Panc1 (cell line): ENCODE results near the gene PRRT3. TPM values are rescaled to one million over a fixed set of nuclear protein-coding genes. Genes with fewer than 3 reads are reported as not detected.
"Not testable (repeated sequence)": the region's sequence is repeated elsewhere in the genome, so short reads cannot be mapped to it uniquely, and the experiment has no call there.

Source experiments
- ATAC-seq: fragments of 200-7000 bp; cut with Tn5 transposase; 2 replicates; pipeline ENCODE4 v1.9.1; 2020; ENCODE audit warnings: mild to moderate bottlenecking, moderate library complexity
- BruUV-seq: library from RNA; stranded (reverse); fragments of 400-500 nt; replicated peaks from 2 replicates; lab custom pipeline; 2021; lab: Mats Ljungman, UMichigan
- CTCF ChIA-PET: fragments of 300-600 bp; sonication (Branson Sonifier 250); formaldehyde crosslinking; loops from one replicate; lab custom pipeline; 2022; ENCODE audit warnings: antibody characterized with exemption; lab: Charles Lee
- POLR2A ChIA-PET: fragments of 300-600 bp; sonication (Branson Sonifier 250); formaldehyde crosslinking; loops from one replicate; lab custom pipeline; 2022; ENCODE audit warnings: antibody characterized with exemption; lab: Charles Lee
- DNase-seq: peaks from one replicate; pipeline ENCODE4 v3.0.0-alpha.2; 2010; ENCODE audit warnings: low read depth, low spot score
- H3K27ac ChIP-seq: 2 replicates; pipeline ENCODE4 v1.5.1; 2011; ENCODE audit warnings: mild to moderate bottlenecking, low read length, inconsistent platforms
- H3K27me3 ChIP-seq: fragments of 200-500 bp; sonication (Bioruptor generic); 2 replicates; pipeline ENCODE4 v1.6.0; 2014; ENCODE audit warnings: low read length, inconsistent platforms; ENCODE audit not compliant: control insufficient read depth, insufficient read depth
- H3K36me3 ChIP-seq: fragments of 200-500 bp; sonication (Bioruptor generic); 2 replicates; pipeline ENCODE4 v1.5.1; 2014; ENCODE audit warnings: inconsistent platforms, mild to moderate bottlenecking, low read length, moderate library complexity; ENCODE audit not compliant: control insufficient read depth, insufficient read depth
- H3K4me1 ChIP-seq: 2 replicates; pipeline ENCODE4 v1.5.1; 2011; ENCODE audit warnings: inconsistent platforms, mild to moderate bottlenecking, low read length, moderate library complexity; ENCODE audit not compliant: control insufficient read depth, insufficient read depth
- H3K4me3 ChIP-seq, 2 experiments: 2 replicates each; pipeline ENCODE4 v1.5.1; 2011 to 2012; ENCODE audit warnings: low read depth in 2 of 2, low read length in 2 of 2, mild to moderate bottlenecking in 2 of 2, inconsistent platforms in 1 of 2, moderate library complexity in 1 of 2
- H3K9me3 ChIP-seq: fragments of 200-500 bp; sonication (Bioruptor generic); 2 replicates; pipeline ENCODE4 v1.5.1; 2014; ENCODE audit warnings: low read depth, mild to moderate bottlenecking, inconsistent platforms, low read length, moderate library complexity; ENCODE audit not compliant: control insufficient read depth, insufficient read depth
- POLR2AphosphoS5 ChIP-seq: IDR thresholded peaks from 2 replicates; pipeline ENCODE4 v1.6.1; 2012; ENCODE audit warnings: mild to moderate bottlenecking, low read depth, low read length, moderate library complexity
- REST ChIP-seq, 2 experiments: IDR thresholded peaks; 2 replicates each; pipeline ENCODE4 v1.6.1; 2011 to 2012; ENCODE audit warnings: low read depth in 2 of 2, control low read depth in 1 of 2, low read length in 1 of 2, mild to moderate bottlenecking in 1 of 2, moderate library complexity in 1 of 2; ENCODE audit not compliant: insufficient read depth in 1 of 2
- in situ Hi-C: cut with HindIII; loops from 2 replicates; pipeline ENCODE4 v1.10.0; 2016; ENCODE audit warnings: low sequenced_read_pairs, low pct_unique_long_range_greater_than_20kb
- intact Hi-C: fragments of 100-400 bp; cut with micrococcal nuclease; formaldehyde crosslinking; loops from one replicate; pipeline ENCODE4 v1.10.0; 2022; ENCODE audit not compliant: unreplicated experiment
- total RNA-seq: library from RNA; stranded (reverse); gene quantifications from one replicate; pipeline ENCODE4 v1.2.1, GENCODE V29; 2021; ENCODE audit not compliant: unreplicated experiment
- TF ChIP-seq, protein P1 (sequence below): fragments of 450-650 bp; IDR thresholded peaks from 2 replicates; pipeline ENCODE4 v1.5.1; 2017; ENCODE audit warnings: mild to moderate bottlenecking

The PRRT3 gene
- total RNA-seq, 1 experiment from 2014 or later = 1.1 TPM

- Histone ChIP-seq H3K4me3 (no peak overlapping the region), H3K27me3 (no peaks in the 10 kb centered on the region), H3K4me1 (peaks cover 6% of the 10 kb centered on the region), H3K27ac (no peak overlapping the region), H3K36me3 (peaks cover 3% of the 10 kb centered on the region; the same call in 1 of the 2 replicates), H3K9me3 (no peaks in the 10 kb centered on the region)
- intact Hi-C loops = no loop called here
- ATAC-seq (no peak), DNase-seq (no peak)
- ChIA-PET CTCF (interaction anchor here (0.5 to 0.6 kb wide), 2 partner anchors 35 to 174 kb away, joined by 4 to 7 read pairs; no protein-coding TSS in a partner anchor), POLR2A (no interaction called here)
- BruUV-seq = no TSS peak
- TF ChIP-seq REST (IDR thresholded peaks at IDR 0.05; ENCODE audit: insufficient read depth in 1 of 2, low read depth in 2 of 2, low read length in 1 of 2) (no peak), POLR2AphosphoS5 (no peak)
- TF ChIP-seq, protein P1, sequence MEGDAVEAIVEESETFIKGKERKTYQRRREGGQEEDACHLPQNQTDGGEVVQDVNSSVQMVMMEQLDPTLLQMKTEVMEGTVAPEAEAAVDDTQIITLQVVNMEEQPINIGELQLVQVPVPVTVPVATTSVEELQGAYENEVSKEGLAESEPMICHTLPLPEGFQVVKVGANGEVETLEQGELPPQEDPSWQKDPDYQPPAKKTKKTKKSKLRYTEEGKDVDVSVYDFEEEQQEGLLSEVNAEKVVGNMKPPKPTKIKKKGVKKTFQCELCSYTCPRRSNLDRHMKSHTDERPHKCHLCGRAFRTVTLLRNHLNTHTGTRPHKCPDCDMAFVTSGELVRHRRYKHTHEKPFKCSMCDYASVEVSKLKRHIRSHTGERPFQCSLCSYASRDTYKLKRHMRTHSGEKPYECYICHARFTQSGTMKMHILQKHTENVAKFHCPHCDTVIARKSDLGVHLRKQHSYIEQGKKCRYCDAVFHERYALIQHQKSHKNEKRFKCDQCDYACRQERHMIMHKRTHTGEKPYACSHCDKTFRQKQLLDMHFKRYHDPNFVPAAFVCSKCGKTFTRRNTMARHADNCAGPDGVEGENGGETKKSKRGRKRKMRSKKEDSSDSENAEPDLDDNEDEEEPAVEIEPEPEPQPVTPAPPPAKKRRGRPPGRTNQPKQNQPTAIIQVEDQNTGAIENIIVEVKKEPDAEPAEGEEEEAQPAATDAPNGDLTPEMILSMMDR = no peak
- in situ Hi-C loops = no loop called here
Observed at GRCh38 chr3:9897408-9898372, 54.5 kb downstream of the PRRT3 start.

DNA sequence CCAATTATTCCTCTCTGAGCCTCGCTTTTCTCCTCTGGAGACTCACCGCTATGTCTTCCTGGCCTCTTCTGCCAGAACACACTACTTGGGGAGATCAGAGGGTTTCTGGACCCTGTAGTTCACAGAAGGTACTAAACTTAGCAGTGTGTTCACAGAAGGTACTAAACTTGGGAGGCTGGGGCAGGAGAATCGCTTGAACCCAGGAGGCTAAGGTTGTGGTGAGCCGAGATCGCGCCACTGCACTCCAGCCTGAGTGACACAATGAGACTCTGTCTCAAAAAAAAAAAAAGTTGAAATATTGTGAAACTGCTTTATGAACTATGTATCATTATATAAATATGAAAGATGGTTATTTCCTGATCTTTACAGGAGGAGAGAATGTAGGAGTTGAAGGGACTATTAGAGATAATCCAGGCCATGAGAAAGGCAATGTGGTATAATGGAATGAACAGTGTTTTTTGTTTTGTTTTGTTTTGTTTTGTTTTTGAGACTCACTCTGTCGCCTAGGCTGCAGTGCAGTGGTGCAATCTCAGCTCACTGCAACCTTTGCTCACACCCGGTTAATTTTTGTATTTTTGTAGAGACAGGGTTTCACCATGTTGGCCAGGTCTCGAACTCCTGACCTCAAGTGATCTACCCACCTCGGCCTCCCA, 55.3 kb downstream of the PRRT3 start:
- intact Hi-C loops, H3K9me3 ChIP-seq, CTCF ChIA-PET, H3K27ac ChIP-seq, POLR2A ChIA-PET, H3K4me1 ChIP-seq, ATAC-seq, BruUV-seq, H3K27me3 ChIP-seq, in situ Hi-C loops, H3K4me3 ChIP-seq, H3K36me3 ChIP-seq, DNase-seq: not testable (repeated sequence)

DNA sequence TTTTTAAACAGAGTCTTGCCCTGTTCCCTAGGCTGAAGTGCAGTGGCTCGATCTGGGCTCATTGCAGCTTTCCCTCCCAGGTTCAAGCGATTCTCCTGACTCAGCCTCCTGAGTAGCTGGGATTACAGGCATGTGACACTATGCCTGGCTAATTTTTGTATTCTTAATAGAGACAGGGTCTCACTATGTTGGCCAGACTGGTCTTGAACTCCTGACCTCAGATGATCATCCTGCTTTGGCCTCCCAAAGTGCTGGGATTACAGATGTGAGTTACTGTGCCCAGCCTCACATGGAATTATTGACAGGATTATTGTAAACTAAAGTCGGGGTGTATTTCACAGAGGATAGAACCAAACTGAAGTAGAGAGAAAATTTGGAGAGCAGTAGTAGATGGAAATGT, 56.5 kb downstream of the PRRT3 start:
- H3K4me1 ChIP-seq, intact Hi-C loops, POLR2A ChIA-PET: not testable (repeated sequence)

More for the DNA sequence above, 56.5 kb downstream of the PRRT3 start:
- H3K27ac ChIP-seq, BruUV-seq, in situ Hi-C loops, H3K4me3 ChIP-seq, DNase-seq, H3K36me3 ChIP-seq, H3K27me3 ChIP-seq, ATAC-seq, H3K9me3 ChIP-seq, CTCF ChIA-PET: not testable (repeated sequence)

Other genes starting within 250 kb of the PRRT3 start
- 0.13 TPM for gene CPNE9, start 248.6 kb downstream of the PRRT3 start, total RNA-seq
- 17.4 TPM for gene BRPF1, start 220.7 kb downstream of the PRRT3 start, total RNA-seq
- gene OGG1, start 202.5 kb downstream of the PRRT3 start, total RNA-seq = 32.5 TPM
- gene CAMK1, start 182.5 kb downstream of the PRRT3 start, total RNA-seq = 9.7 TPM
- gene TADA3, start 159.9 kb downstream of the PRRT3 start, total RNA-seq = 61.3 TPM
- gene ARPC4, start 159.3 kb downstream of the PRRT3 start, total RNA-seq = 117 TPM
- 15.7 TPM for gene TTLL3, start 142.1 kb downstream of the PRRT3 start, total RNA-seq
- 40.4 TPM for gene RPUSD3, start 108.4 kb downstream of the PRRT3 start, total RNA-seq
- not detected for gene CIDEC, start 72.2 kb downstream of the PRRT3 start, total RNA-seq
- gene JAGN1, start 61.8 kb downstream of the PRRT3 start, total RNA-seq = 19.9 TPM
- 1.1 TPM for gene IL17RE, start 49.6 kb downstream of the PRRT3 start, total RNA-seq
- gene IL17RC, start 35.3 kb downstream of the PRRT3 start, total RNA-seq = 23.6 TPM
- 15.4 TPM for gene CRELD1, start 18.6 kb downstream of the PRRT3 start, total RNA-seq
- gene EMC3, start 34.4 kb upstream of the PRRT3 start, total RNA-seq = 42.0 TPM
- gene FANCD2, start 74.0 kb upstream of the PRRT3 start, total RNA-seq = 20.0 TPM
- gene FANCD2OS, start 155.8 kb upstream of the PRRT3 start, total RNA-seq = not detected
- gene BRK1, start 163.3 kb upstream of the PRRT3 start, total RNA-seq = 81.9 TPM
- 47.1 TPM for gene VHL, start 189.4 kb upstream of the PRRT3 start, total RNA-seq
- 25.1 TPM for gene IRAK2, start 212.5 kb upstream of the PRRT3 start, total RNA-seq